Activated CD4-positive, alpha-beta memory T cell treated with anti-CD3 and anti-CD28 coated beads for 36 hours (primary cell): ENCODE results near the gene XPC. TPM values are rescaled to one million over a fixed set of nuclear protein-coding genes. Genes with fewer than 3 reads are reported as not detected.
A peak's percentile ranks its signal among the peaks of the same experiment; 100 is the strongest.

ENCODE experiments used
- CTCF ChIA-PET: fragments of 350-600 bp; sonication (Branson Sonifier 250); formaldehyde crosslinking; loops from one replicate; lab custom pipeline; 2021; ENCODE audit warnings: antibody characterized with exemption, inconsistent platforms; lab: Charles Lee
- POLR2A ChIA-PET: fragments of 350-600 bp; sonication (Branson Sonifier 250); formaldehyde crosslinking; loops from one replicate; lab custom pipeline; 2021; ENCODE audit warnings: antibody characterized with exemption; lab: Charles Lee
- DNase-seq: peaks from one replicate; pipeline ENCODE4 v3.0.0-alpha.2; 2020
- H3K27ac Mint-ChIP-seq: one replicate; pipeline ENCODE4 v1.8.0; 2021; ENCODE audit warnings: mixed read lengths
- H3K27me3 Mint-ChIP-seq: one replicate; pipeline ENCODE4 v1.8.0; 2021; ENCODE audit warnings: mixed read lengths
- H3K36me3 Mint-ChIP-seq: one replicate; pipeline ENCODE4 v1.8.0; 2021; ENCODE audit warnings: mixed read lengths
- H3K4me1 Mint-ChIP-seq: one replicate; pipeline ENCODE4 v1.8.0; 2021; ENCODE audit warnings: low read depth, mixed read lengths
- H3K4me3 Mint-ChIP-seq: one replicate; pipeline ENCODE4 v1.8.0; 2021; ENCODE audit warnings: mild to moderate bottlenecking, mixed read lengths
- H3K9me3 Mint-ChIP-seq: one replicate; pipeline ENCODE4 v1.8.0; 2021; ENCODE audit warnings: mixed read lengths
- intact Hi-C: fragments of 100-400 bp; cut with micrococcal nuclease; formaldehyde crosslinking; loops from one replicate; pipeline ENCODE4 v1.15.1; 2023
- total RNA-seq, 2 experiments: library from RNA; stranded (reverse); gene quantifications; one replicate each; pipeline ENCODE4 v1.2.3, GENCODE V29; 2021

XPC gene
- total RNA-seq, 2 experiments from 2014 or later: 27.8 to 31.6 TPM

DNA sequence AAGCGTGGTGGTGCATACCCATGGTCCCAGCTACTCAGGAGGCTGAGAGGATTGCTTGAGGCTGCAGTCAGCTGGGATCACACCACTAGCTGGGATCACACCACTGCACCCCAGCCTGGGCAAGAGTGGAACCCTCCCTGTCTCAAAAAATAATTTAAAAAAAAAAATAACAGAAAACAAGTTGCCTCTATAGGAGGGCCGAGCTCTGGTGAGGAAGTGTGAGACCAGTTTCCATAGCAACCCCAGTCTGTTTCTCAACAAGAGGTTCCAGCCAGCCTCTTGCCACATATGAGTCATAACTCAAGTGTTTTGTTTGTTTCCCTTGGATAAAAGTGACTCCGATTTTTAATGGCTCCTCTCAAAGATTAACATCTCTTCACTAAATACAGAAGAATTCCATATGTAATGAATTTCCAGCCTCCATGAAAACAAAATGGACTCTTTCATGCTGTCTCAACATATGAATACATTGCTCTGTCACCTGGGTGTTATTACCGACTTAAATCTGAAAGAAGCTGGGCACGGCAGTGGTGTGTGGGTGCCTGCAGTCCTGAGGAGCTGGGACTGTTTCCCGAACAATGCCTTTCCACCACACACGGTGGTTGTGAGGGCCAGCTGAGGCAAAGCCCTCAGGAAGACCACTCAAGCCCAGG is 33.9 kb downstream of the XPC start:
- ChIA-PET POLR2A (interaction anchor here (0.8 to 5.3 kb wide), 5 partner anchors 17 to 34 kb away, joined by 3 to 52 read pairs (median 10); partner anchors contain the start of genes CHCHD4, LSM3 and TMEM43), CTCF (interaction anchor here (1.0 to 3.6 kb wide), 6 partner anchors 15 to 487 kb away, joined by 3 to 21 read pairs (median 5); partner anchors contain the start of genes CHCHD4 and TMEM43)
- Mint-ChIP-seq H3K4me1 (peaks cover 57% of the 10 kb centered on the region), H3K27me3 (no peaks in the 10 kb centered on the region), H3K36me3 (peaks cover 30% of the 10 kb centered on the region), H3K9me3 (no peaks in the 10 kb centered on the region), H3K27ac (peak overlapping the region; percentile 79), H3K4me3 (peak overlapping the region; percentile 1)
- intact Hi-C loops: loop anchor here (1.0 kb wide), 2 partner anchors 20 to 34 kb away; partner anchors contain the start of genes CHCHD4, LSM3 and XPC
- DNase-seq: peak; percentile 74

DNA sequence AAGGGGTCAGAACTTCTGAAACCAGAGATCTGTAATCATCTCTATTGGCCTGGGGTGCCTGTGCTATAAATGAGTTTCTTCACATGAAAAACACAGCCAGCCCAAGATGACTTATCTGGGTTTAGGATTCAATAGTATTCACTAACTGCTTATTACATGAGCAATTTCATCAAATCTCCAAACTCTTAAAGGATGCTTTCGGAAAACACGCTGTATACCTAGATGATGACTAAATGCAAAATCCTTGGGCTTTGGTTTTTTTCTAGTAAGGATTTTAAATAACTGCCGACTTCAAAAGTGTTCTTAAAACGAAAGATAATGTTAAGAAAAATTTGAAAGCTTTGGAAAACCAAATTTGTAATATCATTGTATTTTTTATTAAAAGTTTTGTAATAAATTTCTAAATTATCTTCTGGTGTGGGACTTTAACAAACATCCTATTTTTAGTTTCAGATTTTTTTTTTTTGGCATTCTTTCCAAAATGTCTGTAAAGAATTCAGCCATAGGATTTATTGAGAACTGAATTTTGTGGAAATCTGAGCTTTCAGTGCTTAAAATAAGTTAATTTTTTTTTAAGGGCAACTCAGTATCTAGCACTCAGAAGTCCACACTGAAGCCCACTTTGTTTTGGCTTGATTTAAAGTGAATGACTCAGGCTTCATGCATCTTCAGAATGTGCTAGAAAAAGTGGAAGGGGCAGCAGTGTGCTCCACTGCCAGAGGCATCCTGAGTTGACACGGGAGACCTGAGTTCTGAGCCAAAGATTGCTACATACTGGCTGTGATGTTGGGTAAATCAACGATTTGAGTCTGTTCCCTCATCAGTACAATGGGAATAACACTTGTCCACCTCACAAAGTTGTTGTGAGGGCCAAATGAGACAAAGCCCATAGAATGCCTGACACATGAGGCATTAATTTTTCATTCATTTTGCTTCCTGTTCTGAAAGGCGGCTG is 34.9 kb downstream of the XPC start:
- ChIA-PET CTCF (interaction anchor here (0.9 to 3.6 kb wide), 4 partner anchors 10 to 486 kb away, joined by 3 to 21 read pairs (median 5); partner anchors contain the start of genes CHCHD4 and TMEM43), POLR2A (interaction anchor here (1.4 to 5.3 kb wide), 5 partner anchors 9 to 35 kb away, joined by 6 to 52 read pairs (median 15); partner anchors contain the start of genes CHCHD4, LSM3, TMEM43 and XPC)
- Mint-ChIP-seq H3K27ac (peak overlapping the region; percentile 85), H3K4me1 (peaks cover 59% of the 10 kb centered on the region), H3K36me3 (peaks cover 32% of the 10 kb centered on the region), H3K27me3 (no peaks in the 10 kb centered on the region), H3K4me3 (no peak overlapping the region), H3K9me3 (no peaks in the 10 kb centered on the region)
- DNase-seq: no peak
- intact Hi-C loops: loop anchor here (1.0 kb wide), 2 partner anchors 19 to 35 kb away; partner anchors contain the start of genes CHCHD4, LSM3 and XPC

DNA sequence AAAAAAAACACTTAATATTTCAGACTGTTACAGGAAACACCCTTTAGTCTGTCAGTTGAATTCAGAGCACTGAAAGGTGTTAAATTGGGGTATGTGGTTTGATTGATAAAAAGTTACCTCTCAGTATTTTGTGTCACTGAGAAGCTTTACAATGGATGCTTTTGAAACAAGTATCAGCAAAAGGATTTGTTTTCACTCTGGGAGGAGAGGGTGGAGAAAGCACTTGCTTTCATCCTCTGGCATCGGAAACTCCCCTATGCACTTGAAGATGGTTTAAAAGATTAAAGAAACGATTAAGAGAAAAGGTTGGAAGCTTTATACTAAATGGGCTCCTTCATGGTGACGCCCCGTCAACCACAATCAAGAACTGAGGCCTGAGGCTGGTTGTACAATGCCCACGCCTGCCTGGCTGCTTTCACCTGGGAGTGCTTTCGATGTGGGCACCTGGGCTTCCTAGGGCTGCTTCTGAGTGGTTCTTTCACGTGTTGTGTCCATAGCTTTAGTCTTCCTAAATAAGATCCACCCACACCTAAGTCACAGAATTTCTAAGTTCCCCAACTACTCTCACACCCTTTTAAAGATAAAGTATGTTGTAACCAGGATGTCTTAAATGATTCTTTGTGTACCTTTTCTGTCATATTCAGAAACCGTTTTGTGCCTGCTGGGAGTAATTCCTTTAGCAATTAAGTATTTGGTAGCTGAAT is 35.7 kb downstream of the XPC start:
- Mint-ChIP-seq H3K4me3 (no peak overlapping the region), H3K27me3 (no peaks in the 10 kb centered on the region), H3K27ac (peak overlapping the region; percentile 85), H3K4me1 (peaks cover 59% of the 10 kb centered on the region), H3K36me3 (peaks cover 36% of the 10 kb centered on the region), H3K9me3 (no peaks in the 10 kb centered on the region)
- ChIA-PET CTCF (interaction anchor here (0.9 to 3.6 kb wide), 2 partner anchors 9 to 18 kb away, joined by 3 to 21 read pairs; partner anchors contain the start of genes CHCHD4 and TMEM43), POLR2A (interaction anchor here (1.4 to 5.3 kb wide), 4 partner anchors 8 to 35 kb away, joined by 6 to 52 read pairs (median 18); partner anchors contain the start of genes CHCHD4, LSM3, TMEM43 and XPC)
- peak; percentile 70 for DNase-seq
- intact Hi-C loops: no loop called here

DNA sequence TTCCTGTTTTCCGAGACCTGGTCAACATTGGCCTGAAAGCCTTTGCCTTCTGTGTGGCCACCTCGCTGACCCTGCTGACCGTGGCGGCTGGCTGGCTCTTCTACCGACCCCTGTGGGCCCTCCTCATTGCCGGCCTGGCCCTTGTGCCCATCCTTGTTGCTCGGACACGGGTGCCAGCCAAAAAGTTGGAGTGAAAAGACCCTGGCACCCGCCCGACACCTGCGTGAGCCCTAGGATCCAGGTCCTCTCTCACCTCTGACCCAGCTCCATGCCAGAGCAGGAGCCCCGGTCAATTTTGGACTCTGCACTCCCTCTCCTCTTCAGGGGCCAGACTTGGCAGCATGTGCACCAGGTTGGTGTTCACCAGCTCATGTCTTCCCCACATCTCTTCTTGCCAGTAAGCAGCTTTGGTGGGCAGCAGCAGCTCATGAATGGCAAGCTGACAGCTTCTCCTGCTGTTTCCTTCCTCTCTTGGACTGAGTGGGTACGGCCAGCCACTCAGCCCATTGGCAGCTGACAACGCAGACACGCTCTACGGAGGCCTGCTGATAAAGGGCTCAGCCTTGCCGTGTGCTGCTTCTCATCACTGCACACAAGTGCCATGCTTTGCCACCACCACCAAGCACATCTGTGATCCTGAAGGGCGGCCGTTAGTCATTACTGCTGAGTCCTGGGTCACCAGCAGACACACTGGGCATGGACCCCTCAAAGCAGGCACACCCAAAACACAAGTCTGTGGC is 36.6 kb downstream of the XPC start:
- intact Hi-C loops: no loop called here
- POLR2A ChIA-PET: interaction anchor here (1.7 to 5.3 kb wide), 2 partner anchors 17 to 36 kb away, joined by 20 to 52 read pairs; partner anchors contain the start of genes CHCHD4, LSM3, TMEM43 and XPC
- H3K4me1 Mint-ChIP-seq: peaks cover 59% of the 10 kb centered on the region

DNA sequence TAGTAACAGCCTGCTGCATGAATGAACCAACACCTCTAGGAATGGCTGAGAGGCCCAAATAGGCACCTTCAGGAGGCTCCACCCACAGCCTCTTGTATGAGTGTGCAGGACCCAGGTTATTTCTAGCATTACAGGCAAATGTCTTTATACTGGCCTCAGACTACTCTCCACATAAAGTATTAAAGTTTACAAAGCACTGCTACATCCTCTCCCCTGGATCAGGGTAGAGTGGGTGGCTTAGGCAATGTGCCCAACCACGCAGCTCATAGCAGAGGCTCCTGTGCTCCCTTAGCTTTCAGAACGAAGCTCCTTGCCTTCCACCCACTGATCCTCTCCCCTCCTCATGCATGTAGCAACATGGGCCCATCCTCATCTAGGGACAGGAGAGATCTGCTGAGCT is 37.3 kb downstream of the XPC start:
- intact Hi-C loops: no loop called here
- DNase-seq: peak; percentile 20
- peaks cover 36% of the 10 kb centered on the region for H3K36me3 Mint-ChIP-seq
- CTCF ChIA-PET: no interaction called here
- POLR2A ChIA-PET: interaction anchor here (5.3 kb wide), 1 partner anchor 17 kb away, joined by 52 read pairs; the partner anchor contains the start of genes CHCHD4 and TMEM43
- H3K27ac Mint-ChIP-seq: peak overlapping the region; percentile 85
- no peaks in the 10 kb centered on the region for H3K9me3 Mint-ChIP-seq
- peaks cover 55% of the 10 kb centered on the region for H3K4me1 Mint-ChIP-seq
- H3K27me3 Mint-ChIP-seq: no peaks in the 10 kb centered on the region
- H3K4me3 Mint-ChIP-seq: no peak overlapping the region

More for the DNA sequence above, 36.6 kb downstream of the XPC start:
- Mint-ChIP-seq H3K9me3 (no peaks in the 10 kb centered on the region), H3K27me3 (no peaks in the 10 kb centered on the region), H3K27ac (peak overlapping the region; percentile 85), H3K4me3 (no peak overlapping the region), H3K36me3 (peaks cover 36% of the 10 kb centered on the region)
- DNase-seq: peak; percentile 16
- CTCF ChIA-PET: interaction anchor here (3.6 kb wide), 1 partner anchor 17 kb away, joined by 21 read pairs; the partner anchor contains the start of genes CHCHD4 and TMEM43

DNA sequence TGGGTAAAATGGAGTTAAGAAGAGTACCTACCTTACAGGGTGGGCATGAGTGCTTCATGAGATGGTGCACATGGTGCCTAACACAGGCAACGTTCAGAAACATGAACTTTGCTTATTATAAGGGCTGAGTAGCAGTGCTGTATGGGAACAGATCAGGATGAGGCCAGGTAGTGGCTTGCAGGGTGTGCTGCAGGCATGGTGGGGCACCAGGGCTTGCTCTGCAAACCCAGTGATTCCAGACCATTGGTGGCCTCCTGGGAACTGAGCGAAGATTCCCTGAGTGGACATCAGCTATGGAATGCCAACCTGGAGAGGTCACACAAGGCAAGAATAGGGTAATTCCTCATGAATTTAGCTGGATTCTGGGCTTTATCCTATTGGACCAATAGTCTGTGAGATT is 37.7 kb downstream of the XPC start:
- ChIA-PET POLR2A (no interaction called here), CTCF (no interaction called here)
- Mint-ChIP-seq H3K4me1 (peaks cover 52% of the 10 kb centered on the region), H3K4me3 (no peak overlapping the region), H3K9me3 (no peaks in the 10 kb centered on the region), H3K27ac (no peak overlapping the region), H3K27me3 (no peaks in the 10 kb centered on the region), H3K36me3 (peaks cover 41% of the 10 kb centered on the region)
- DNase-seq: no peak
- intact Hi-C loops: no loop called here

DNA sequence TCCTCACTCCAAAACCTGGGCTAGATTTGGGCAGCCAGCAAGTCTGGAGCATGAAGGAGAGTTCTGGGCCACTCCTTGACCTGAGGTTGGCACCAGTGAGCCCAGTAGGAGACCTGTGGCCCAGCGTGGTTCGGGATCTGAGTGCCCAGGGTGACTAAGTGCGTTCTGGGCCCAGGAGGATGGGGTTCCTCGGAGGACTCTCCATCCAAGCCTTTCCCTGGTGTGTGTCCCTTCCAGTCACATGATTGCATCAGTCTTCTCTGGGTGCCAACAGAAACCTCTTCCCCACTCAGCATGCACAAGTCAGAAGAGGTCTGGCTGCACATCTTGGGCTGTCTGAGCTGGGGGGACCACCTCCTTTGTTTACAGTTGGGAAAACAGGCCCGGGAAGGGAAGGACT is 38.6 kb downstream of the XPC start:
- ChIA-PET CTCF (no interaction called here), POLR2A (no interaction called here)

DNA sequence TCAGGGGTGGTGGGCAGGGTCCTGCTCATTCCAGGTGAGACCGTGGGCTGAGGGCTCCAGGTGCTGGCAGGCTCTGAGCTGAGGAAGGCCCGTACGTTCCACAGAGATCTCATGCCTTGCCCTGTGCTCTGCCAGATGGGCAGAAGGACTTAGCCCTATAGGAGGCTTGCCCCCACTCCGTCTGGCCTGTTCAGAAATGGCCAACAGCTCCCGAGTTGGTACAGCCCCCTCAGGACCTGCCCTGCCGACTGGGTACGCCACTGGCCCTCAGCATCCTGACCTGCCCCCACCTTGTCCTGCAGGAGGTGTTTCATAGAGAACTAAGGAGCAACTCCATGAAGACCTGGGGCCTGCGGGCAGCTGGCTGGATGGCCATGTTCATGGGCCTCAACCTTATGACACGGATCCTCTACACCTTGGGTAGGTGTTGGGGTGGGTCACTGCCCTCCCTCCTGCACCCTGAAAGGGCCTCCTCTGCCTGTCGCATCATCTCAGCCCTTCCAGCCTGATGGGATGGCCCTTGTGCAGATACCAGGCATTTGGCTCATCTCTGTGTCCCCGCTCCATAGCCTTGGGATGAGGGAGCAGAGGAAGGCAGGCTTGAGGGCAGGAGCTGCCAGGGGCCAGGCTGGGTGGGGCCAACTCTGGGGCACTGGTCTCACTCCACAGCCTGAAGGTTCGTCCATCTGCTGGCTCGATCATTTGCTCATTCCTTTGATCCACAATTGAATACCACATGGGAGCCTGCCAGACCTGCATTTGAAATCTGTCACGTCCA is 39.3 kb downstream of the XPC start:
- Mint-ChIP-seq H3K4me1 (peaks cover 41% of the 10 kb centered on the region), H3K27ac (no peak overlapping the region), H3K9me3 (no peaks in the 10 kb centered on the region), H3K27me3 (no peaks in the 10 kb centered on the region), H3K4me3 (no peak overlapping the region), H3K36me3 (peaks cover 42% of the 10 kb centered on the region)
- ChIA-PET POLR2A (no interaction called here), CTCF (no interaction called here)
- intact Hi-C loops: no loop called here
- no peak for DNase-seq

More for the DNA sequence above, 38.6 kb downstream of the XPC start:
- intact Hi-C loops: no loop called here
- Mint-ChIP-seq H3K27ac (peak overlapping the region; percentile 23), H3K4me3 (no peak overlapping the region), H3K9me3 (no peaks in the 10 kb centered on the region), H3K4me1 (peaks cover 47% of the 10 kb centered on the region), H3K27me3 (no peaks in the 10 kb centered on the region), H3K36me3 (peaks cover 41% of the 10 kb centered on the region)
- no peak for DNase-seq

DNA sequence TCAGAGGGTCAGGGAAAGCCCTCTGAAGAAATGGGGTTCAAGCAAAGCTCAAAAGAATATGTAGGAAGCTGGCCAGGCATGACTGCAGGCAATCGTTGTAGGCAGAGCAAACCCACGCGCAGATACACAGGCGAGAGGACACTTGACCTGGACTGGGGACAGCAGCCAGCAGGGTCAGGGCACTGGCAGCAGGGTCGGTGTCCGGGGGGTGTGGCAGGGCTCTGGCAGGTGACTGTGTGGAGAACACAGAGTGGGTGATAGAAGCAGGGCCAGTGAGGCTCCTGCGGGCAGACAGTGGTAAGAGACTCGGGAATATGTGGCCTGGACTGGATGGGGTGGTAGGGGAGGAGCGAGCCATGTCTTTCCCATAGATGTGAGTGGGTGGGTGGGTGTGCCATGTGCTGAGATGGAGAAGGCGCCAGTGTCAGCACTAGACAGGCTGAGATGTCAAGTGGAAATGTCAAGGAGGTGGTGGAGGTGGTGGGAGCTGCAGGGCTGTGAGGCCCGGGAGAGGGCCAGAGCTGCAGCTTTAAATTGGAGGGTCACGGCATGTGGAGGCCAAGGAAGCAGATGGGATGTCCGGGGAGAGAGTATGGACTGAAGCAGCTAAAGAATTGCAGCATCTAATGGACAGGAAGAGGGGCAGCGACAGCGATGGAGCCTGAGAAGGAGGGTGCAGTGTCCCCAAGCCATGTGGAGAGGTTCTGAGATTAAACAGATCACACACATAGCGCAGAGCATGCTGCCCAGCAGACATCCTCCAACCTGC is 40.1 kb downstream of the XPC start:
- H3K27me3 Mint-ChIP-seq: no peaks in the 10 kb centered on the region
- H3K36me3 Mint-ChIP-seq: peaks cover 44% of the 10 kb centered on the region
- H3K9me3 Mint-ChIP-seq: no peaks in the 10 kb centered on the region
- POLR2A ChIA-PET: no interaction called here
- CTCF ChIA-PET: no interaction called here
- no peak overlapping the region for H3K4me3 Mint-ChIP-seq
- peaks cover 34% of the 10 kb centered on the region for H3K4me1 Mint-ChIP-seq
- intact Hi-C loops: no loop called here
- DNase-seq: no peak
- H3K27ac Mint-ChIP-seq: peak overlapping the region; percentile 34

DNA sequence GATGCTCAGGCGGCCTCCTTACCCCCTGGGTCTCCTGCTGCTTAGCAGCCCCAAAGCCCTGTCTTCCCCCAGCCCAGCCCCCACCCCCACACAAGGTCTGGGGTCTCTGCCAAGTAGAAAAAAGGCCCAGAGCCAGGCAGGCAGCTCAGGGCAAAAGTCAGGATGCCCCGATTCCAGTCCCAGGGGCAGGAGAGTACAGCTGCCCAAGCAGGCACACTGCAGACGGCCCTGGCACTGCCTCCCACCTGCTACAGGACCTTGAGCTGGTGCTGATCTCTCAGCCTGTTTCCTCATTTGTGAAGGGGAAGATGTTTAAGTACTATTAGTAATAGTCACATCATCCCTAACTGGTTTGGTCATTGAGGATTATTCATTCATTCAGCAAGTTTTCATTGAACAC is 41.0 kb downstream of the XPC start:
- H3K4me3 Mint-ChIP-seq: no peak overlapping the region
- H3K9me3 Mint-ChIP-seq: no peaks in the 10 kb centered on the region
- peaks cover 26% of the 10 kb centered on the region for H3K4me1 Mint-ChIP-seq
- POLR2A ChIA-PET: no interaction called here
- intact Hi-C loops: no loop called here
- no peak overlapping the region for H3K27ac Mint-ChIP-seq
- no peak for DNase-seq
- no peaks in the 10 kb centered on the region for H3K27me3 Mint-ChIP-seq
- H3K36me3 Mint-ChIP-seq: peaks cover 48% of the 10 kb centered on the region
- CTCF ChIA-PET: no interaction called here
